A549 treated with ZK216348 at 1 μM for 4 hours (cell line): ENCODE results near the gene PSENEN. TPM values are rescaled to one million over a fixed set of nuclear protein-coding genes. Genes with fewer than 3 reads are reported as not detected.

Source experiments
- total RNA-seq: library from RNA; stranded (reverse); fragments of 200-300 nt; extraction: Qiagen RNA extraction; gene quantifications from 5 replicates; pipeline ENCODE4 v1.2.3, GENCODE V29; 2022; ENCODE audit warnings: low read depth

The PSENEN gene, protein sequence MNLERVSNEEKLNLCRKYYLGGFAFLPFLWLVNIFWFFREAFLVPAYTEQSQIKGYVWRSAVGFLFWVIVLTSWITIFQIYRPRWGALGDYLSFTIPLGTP
- 243 to 320 TPM (median 282 TPM) in 5 replicates for total RNA-seq

DNA sequence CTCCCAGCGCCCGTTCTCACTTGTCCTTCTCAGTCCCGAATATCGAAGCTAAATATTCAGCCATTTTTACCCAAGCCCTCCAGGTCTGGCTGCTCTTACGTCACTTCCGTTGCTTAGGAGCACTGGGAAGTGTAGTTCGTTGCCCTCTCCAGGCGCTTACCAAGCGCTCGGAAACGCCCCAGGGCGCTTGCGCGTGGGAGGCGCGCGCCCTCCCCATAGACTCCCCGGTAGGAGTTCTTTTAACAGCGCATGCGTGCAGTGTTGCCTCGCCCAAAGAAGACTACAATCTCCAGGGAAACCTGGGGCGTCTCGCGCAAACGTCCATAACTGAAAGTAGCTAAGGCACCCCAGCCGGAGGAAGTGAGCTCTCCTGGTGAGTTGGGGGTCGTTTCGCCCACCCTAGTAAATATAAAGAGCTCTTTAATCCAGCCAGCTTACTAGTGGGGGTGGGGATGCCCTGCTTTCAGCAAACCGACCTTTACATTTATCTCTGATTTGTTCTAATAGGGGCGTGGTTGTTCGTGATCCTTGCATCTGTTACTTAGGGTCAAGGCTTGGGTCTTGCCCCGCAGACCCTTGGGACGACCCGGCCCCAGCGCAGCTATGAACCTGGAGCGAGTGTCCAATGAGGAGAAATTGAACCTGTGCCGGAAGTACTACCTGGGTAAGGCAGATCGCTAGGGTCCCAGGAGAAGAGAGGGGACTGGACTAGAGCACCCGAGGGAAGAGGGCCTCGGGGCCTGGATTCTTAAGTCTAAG lies at the start of gene PSENEN, which contains the start of gene U2AF1L4:
Gene PSENEN (plus strand): TSS at position 324 of the 759 bp plus-strand sequence. CDS start 280 bp downstream, at position 604.
Gene U2AF1L4 (minus strand): TSS at position 91 of the 759 bp plus-strand sequence. CDS start 27 bp downstream, at position 64.

DNA sequence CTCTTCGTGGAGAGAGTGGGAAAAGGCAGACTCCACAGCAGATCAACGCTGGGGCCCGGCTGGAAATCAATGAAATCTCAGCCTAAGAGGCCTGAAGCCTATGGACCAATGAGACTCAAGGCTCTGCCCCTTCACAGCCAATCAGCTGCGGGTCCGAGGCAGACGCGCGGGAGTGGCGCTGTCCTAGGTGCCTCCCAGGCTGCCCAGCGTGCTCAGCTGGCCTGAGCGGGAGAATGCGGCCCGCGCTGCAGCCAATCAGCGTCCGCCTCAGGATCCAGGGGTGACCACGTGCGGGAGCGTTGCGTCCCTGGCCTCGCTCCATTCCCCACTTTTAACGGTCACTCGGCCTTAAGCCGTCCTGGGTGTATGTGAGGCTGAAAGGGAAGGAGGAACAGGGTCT lies 41.2 kb upstream of the PSENEN start, which contains the start of gene ZBTB32:
Gene ZBTB32 (plus strand): TSS at position 341 of the 400 bp plus-strand sequence. CDS start 10,069 bp downstream, outside the sequence.

DNA sequence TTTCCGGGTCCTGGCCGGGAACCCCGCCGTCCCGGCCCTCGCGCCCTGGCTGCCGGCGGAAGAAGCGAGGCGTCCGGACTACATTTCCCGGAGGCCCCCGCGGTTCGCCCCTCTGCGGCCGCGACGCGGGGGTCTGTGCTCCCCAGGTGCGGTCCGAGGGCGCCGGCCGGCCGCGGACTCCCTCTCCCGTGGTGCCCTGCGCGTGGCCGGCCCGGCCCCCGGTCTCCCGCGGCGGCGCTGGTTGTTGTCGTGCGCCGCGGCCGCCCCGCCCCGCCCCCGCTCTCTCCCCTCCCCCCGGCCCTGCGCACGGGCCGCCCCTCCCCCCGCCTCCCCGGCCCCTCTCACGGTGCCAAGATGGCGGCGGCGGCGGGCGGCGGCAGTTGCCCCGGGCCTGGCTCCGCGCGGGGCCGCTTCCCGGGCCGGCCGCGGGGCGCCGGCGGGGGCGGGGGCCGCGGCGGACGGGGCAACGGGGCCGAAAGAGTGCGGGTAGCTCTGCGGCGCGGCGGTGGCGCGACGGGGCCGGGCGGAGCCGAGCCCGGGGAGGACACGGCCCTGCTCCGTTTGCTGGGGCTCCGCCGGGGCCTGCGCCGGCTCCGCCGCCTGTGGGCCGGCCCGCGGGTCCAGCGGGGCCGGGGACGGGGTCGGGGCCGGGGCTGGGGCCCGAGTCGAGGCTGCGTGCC lies 27.6 kb upstream of the PSENEN start, which contains the start of gene KMT2B:
Gene KMT2B (plus strand): TSS at position 339 of the 680 bp plus-strand sequence. CDS start 16 bp downstream, at position 355.

GRCh38 chr19:35742121-35742724 lies 3.2 kb upstream of the PSENEN start, which contains the start of gene IGFLR1:
IGFLR1 (minus strand) TSS chr19:35742452; CDS start chr19:35741180, 1,272 bp downstream.

DNA sequence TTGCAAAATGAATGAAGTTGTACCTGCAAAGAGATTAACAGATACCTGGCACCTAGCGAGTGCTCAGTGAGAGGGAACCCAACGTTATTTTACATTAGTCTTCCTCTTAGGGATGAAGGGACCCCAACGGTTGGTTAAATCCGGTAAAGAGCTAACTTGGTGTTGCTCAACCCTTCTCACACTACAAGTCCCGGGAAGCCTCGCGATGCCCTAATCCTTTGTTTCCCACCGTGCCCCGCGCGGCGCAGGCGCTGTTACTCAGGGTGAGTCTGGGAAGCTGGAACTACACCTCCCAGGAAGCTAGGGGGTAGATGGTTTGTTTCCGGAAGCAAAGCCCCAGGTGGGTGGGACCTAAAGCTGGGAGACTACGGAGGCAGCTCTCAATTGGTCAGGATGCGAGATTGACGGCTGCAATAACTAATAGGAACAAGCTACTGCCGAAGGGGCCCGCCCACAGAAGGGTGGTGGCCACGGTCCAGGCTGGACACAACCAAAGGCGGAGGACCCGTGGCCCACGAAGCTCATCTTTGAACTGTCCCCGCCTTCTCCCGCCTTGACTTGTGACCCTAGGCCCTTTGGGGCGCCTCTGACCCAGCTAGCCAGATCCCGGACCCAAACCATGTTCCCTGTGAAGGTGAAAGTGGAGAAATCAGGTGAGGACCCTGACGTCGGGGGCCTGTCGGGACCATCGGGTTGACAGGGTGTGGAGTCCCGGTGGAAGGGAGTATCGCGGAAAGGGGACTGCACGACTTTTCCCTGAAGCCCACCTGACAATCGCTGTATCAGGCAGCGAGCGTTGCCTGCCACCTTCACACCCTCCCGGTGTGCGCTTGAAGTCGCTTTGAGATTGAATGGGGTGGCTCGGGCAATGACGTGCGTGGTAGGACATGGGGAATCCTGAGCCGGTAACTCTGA lies 2.9 kb downstream of the PSENEN start, which contains the start of gene LIN37:
Gene LIN37 (plus strand): TSS at position 471 of the 915 bp plus-strand sequence. CDS start 149 bp downstream, at position 620.

GRCh38 chr19:35756377-35757230 lies 11.2 kb downstream of the PSENEN start, which contains the start of gene HSPB6:
HSPB6 (minus strand) TSS chr19:35757029; CDS start chr19:35757008, 21 bp downstream.

DNA sequence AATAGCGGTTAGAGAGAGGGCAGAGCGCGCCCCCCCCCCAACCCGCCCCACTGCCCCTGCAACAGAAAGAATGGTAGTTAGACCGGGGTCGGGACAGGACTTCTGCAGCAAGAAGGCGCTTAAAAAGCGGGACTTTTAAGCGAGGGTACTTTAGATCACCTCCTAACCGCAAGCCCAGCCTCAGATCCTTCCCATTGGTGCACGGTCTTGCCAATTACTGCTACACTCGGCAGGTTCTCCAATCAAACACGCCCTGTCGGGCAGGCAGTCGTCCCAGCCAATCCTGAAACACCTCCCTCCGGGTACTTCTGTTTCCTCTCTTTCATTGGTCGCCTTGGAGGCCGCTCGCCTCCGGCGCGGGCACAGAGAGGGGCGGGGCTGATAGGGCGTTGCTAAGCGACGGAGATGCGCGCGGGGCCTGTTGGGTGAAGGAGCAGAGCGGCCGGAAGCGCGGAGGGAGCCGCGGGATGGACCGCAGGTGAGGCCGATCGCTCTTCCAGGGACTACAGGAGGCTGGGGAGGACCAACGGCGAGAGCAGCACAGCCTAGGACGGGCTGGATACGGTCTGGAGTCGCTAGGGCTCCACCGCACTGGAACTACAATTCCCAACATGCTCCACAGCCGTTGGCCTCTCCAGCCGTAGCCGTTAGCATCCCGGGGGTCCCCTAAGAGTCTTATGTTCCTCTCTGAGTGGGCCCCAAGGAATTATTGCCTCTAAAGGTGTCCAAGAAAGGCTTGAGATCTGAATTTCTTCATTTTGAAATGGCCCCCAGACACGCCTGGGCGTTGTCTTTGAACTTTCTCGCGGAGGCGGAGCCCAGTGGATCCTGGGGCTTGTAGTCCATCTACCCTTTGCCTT lies 12.5 kb downstream of the PSENEN start, which contains the start of gene PROSER3:
Gene PROSER3 (plus strand): TSS at position 428 of the 860 bp plus-strand sequence. CDS start 40 bp downstream, at position 468.

GRCh38 chr19:35775298-35776101 lies 30.0 kb downstream of the PSENEN start, which contains the start of gene ARHGAP33:
ARHGAP33 (plus strand) TSS chr19:35775564; CDS start chr19:35775659, 95 bp downstream.

Other genes with a start within 250 kb of the PSENEN start
- 26.7 to 44.3 TPM (median 38.3 TPM) in 5 replicates for gene DMKN, start 232.0 kb upstream of the PSENEN start, total RNA-seq
- 2.6 to 4.4 TPM (median 3.2 TPM) in 5 replicates for gene SBSN, start 217.3 kb upstream of the PSENEN start, total RNA-seq
- not detected in 5 replicates for gene GAPDHS, start 212.2 kb upstream of the PSENEN start, total RNA-seq
- 321 to 437 TPM (median 432 TPM) in 5 replicates for gene TMEM147, start 200.0 kb upstream of the PSENEN start, total RNA-seq
- not detected in 5 replicates for gene ATP4A, start 182.0 kb upstream of the PSENEN start, total RNA-seq
- not detected in 5 replicates for gene PMIS2, start 159.5 kb upstream of the PSENEN start, total RNA-seq
- 10.7 to 19.3 TPM (median 15.2 TPM) in 5 replicates for gene HAUS5, start 132.9 kb upstream of the PSENEN start, total RNA-seq
- gene RBM42, start 116.6 kb upstream of the PSENEN start, total RNA-seq: 125 to 206 TPM (median 199 TPM) in 5 replicates
- 1.1 to 3.1 TPM (median 2.7 TPM) in 5 replicates for gene ETV2, start 103.9 kb upstream of the PSENEN start, total RNA-seq
- 1,241 to 1,697 TPM (median 1,334 TPM) in 5 replicates for gene COX6B1, start 97.3 kb upstream of the PSENEN start, total RNA-seq
- 0.46 to 1.2 TPM (median 0.71 TPM) in 5 replicates for gene UPK1A, start 79.1 kb upstream of the PSENEN start, total RNA-seq
- gene ZBTB32, start 41.1 kb upstream of the PSENEN start, total RNA-seq: not detected in 5 replicates
- 37.3 to 66.3 TPM (median 62.5 TPM) in 5 replicates for gene KMT2B, start 27.6 kb upstream of the PSENEN start, total RNA-seq
- 11.8 to 15.8 TPM (median 12.5 TPM) in 5 replicates for gene IGFLR1, start 3.2 kb upstream of the PSENEN start, total RNA-seq
- gene U2AF1L4, start 233 bp upstream of the PSENEN start, total RNA-seq: 23.9 to 34.9 TPM (median 27.6 TPM) in 5 replicates
- 21.9 to 27.2 TPM (median 23.2 TPM) in 5 replicates for gene LIN37, start 2.9 kb downstream of the PSENEN start, total RNA-seq
- 0.15 to 0.33 TPM (median 0.25 TPM) in 5 replicates for gene HSPB6, start 11.4 kb downstream of the PSENEN start, total RNA-seq
- gene PROSER3, start 12.5 kb downstream of the PSENEN start, total RNA-seq: 25.9 to 31.4 TPM (median 30.7 TPM) in 5 replicates
- gene ARHGAP33, start 29.9 kb downstream of the PSENEN start, total RNA-seq: 3.3 to 8.9 TPM (median 8.1 TPM) in 5 replicates
- gene PRODH2, start 67.2 kb downstream of the PSENEN start, total RNA-seq: 0.13 to 0.52 TPM (median 0.38 TPM) in 5 replicates
- gene NPHS1, start 106.9 kb downstream of the PSENEN start, total RNA-seq: 0.24 to 0.84 TPM (median 0.44 TPM) in 5 replicates
- gene KIRREL2, start 111.3 kb downstream of the PSENEN start, total RNA-seq: 0.24 to 0.70 TPM (median 0.52 TPM) in 5 replicates
- 72.6 to 97.1 TPM (median 93.4 TPM) in 5 replicates for gene APLP1, start 122.9 kb downstream of the PSENEN start, total RNA-seq
- gene NFKBID, start 154.9 kb downstream of the PSENEN start, total RNA-seq: 4.2 to 8.9 TPM (median 7.8 TPM) in 5 replicates
- gene HCST, start 156.9 kb downstream of the PSENEN start, total RNA-seq: 0.55 to 0.89 TPM (median 0.63 TPM) in 3 of 5 replicates, not detected in the others
- gene TYROBP, start 162.6 kb downstream of the PSENEN start, total RNA-seq: not detected in 5 replicates
- 9.8 to 25.6 TPM (median 24.1 TPM) in 5 replicates for gene LRFN3, start 190.7 kb downstream of the PSENEN start, total RNA-seq
- 24.6 to 55.5 TPM (median 50.4 TPM) in 5 replicates for gene SDHAF1, start 249.5 kb downstream of the PSENEN start, total RNA-seq